ENCODE results near the gene GINS3.

DNA sequence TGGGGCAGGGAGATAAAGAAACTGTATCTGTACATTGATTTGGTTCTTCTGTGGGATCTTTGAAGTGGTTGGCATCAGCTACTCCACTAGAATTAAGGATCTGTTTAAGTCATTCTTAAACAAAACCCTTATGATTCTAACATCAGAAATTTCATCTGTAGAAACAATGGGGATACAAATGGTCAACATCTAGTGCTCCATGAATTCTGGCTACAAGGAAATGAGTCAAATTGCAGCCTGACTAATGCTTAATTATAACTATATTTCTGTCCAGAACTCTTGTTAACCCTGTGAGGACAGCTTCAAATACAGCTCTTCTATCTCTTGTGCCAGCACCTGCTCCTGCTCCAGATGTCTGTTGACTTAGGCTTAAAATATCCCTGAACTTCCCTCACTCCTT lies 13.9 kb upstream of the GINS3 start:
- TF ChIP-seq, protein P1, sequence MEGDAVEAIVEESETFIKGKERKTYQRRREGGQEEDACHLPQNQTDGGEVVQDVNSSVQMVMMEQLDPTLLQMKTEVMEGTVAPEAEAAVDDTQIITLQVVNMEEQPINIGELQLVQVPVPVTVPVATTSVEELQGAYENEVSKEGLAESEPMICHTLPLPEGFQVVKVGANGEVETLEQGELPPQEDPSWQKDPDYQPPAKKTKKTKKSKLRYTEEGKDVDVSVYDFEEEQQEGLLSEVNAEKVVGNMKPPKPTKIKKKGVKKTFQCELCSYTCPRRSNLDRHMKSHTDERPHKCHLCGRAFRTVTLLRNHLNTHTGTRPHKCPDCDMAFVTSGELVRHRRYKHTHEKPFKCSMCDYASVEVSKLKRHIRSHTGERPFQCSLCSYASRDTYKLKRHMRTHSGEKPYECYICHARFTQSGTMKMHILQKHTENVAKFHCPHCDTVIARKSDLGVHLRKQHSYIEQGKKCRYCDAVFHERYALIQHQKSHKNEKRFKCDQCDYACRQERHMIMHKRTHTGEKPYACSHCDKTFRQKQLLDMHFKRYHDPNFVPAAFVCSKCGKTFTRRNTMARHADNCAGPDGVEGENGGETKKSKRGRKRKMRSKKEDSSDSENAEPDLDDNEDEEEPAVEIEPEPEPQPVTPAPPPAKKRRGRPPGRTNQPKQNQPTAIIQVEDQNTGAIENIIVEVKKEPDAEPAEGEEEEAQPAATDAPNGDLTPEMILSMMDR (IDR thresholded peaks at IDR 0.05): no peak
- no peak for TF ChIP-seq POLR2A (IDR thresholded peaks at IDR 0.05)

Measured in suprapubic skin (tissue), 3 donors.